Fibroblast of lung (primary cell): ENCODE results near the gene RPUSD2.

Source experiments
- EZH2 ChIP-seq: IDR thresholded peaks from 2 replicates; pipeline ENCODE4 v1.5.1; 2012; ENCODE audit warnings: low read length, control low read depth, mild to moderate bottlenecking; ENCODE audit errors: missing control alignments
- TF ChIP-seq, protein P1 (sequence below), 2 donors: IDR thresholded peaks in 1 of 2; conservative IDR thresholded peaks in 1 of 2; 1 replicate in 1 of 2; 2 replicates in 1 of 2; pipeline ENCODE4 v1.5.1; 2011 to 2012; ENCODE audit warnings: low read length in 2 of 2, control low read depth in 1 of 2, inconsistent platforms in 1 of 2, low read depth in 1 of 2, mild to moderate bottlenecking in 1 of 2

GRCh38 chr15:40565333-40566238, 3.5 kb upstream of the RPUSD2 start:
- no peak for TF ChIP-seq EZH2
- TF ChIP-seq, protein P1, sequence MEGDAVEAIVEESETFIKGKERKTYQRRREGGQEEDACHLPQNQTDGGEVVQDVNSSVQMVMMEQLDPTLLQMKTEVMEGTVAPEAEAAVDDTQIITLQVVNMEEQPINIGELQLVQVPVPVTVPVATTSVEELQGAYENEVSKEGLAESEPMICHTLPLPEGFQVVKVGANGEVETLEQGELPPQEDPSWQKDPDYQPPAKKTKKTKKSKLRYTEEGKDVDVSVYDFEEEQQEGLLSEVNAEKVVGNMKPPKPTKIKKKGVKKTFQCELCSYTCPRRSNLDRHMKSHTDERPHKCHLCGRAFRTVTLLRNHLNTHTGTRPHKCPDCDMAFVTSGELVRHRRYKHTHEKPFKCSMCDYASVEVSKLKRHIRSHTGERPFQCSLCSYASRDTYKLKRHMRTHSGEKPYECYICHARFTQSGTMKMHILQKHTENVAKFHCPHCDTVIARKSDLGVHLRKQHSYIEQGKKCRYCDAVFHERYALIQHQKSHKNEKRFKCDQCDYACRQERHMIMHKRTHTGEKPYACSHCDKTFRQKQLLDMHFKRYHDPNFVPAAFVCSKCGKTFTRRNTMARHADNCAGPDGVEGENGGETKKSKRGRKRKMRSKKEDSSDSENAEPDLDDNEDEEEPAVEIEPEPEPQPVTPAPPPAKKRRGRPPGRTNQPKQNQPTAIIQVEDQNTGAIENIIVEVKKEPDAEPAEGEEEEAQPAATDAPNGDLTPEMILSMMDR (conservative IDR thresholded peaks at IDR 0.05 in 1 of 2, IDR thresholded peaks at IDR 0.05 in 1 of 2; ENCODE audit: low read depth in 1 of 2, low read length in 2 of 2) = no peak
